Inflammatory macrophage treated with lipopolysaccharide for 4 hours (primary cell): Measurements from ENCODE around the gene NDST4.

ENCODE experiments used
- DNase-seq: peaks from one replicate; pipeline ENCODE4 v3.0.0-alpha.2; 2020

NDST4 gene

DNA sequence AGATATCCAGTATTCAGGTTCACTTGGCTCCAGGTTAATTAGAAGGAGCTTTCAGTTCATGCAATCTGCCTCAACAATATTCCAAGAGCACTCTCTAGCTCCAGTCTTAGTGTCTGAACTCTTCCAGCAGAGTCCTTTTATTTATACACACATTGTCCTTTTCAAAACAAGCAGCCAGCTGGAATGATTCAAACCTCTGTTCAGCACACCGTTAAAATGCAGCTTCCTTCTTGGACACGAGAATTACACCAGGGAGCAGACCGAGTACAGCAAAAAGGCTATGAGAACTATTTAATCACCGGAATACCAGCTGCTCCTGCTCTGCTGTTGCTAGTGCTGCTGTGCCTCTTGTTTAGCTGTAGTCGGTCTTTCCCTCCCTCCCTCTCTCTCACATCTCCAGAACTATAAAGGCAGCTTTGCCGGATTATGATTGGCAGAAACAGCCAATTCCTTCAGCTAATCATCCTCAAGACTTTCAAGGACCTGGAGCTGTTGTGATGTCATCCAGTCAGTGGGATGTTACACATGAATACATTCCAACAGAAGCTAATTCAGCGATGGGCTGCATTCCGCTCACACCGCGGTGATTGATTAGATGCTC, at the start of gene NDST4:
NDST4 (minus strand) TSS at position 115 of the 601 bp plus-strand sequence. CDS start 36,584 bp downstream, outside the sequence.
- no peak for DNase-seq

DNA sequence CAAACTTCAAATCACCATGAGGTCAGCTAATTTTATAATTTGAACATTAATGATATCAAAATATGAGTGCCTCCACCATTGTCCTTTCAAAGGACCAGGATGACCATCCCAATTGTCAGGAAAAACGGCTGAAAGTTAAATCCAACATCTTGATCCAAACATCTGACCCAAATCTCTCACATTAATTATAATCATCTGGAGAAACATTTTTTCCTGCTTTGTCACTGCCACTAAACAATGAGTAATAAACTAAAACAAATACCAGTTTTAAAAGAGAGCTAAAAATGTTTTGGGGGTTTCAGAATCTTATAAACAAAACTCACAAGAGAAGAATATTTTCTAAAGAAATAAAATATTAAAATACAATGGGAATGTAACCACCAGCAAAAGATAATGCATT, 45.7 kb upstream of the NDST4 start:
- DNase-seq: no peak

DNA sequence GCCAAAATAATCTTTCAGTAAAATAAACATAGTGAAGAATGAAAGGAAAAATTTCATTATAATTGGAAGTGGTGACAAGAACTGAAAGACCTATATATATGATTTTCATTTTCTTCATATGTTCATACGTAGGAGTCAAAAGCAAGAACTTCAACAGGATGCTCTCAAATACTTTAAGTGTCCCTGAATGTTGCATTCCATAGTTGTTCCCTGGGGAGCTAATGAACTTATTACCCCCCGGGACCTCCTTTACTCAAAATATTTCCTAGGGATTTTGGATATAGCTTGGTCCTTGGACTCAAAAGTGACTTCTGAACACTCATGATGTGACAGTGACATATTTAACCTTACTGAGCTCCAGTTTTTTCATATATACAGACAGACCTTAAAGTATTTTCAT, 44.9 kb upstream of the NDST4 start:
- no peak for DNase-seq

DNA sequence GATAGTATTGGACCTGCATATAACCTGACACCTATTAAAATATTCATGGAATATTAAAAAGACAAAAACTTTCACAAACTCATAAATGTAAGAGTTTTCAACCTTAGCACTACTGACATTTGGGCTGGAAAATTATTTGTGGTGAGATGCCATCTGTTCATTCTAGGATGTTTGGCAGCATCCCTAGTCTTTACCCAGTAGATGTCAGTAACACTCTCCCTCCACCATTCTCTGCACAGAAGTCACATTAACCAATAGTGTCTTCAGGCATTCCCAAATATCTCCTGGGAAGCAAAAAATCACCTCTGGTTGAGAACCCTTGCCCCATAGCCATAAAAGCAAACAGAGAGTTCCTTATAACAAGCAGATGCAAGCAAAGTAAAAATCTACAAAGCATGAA, 41.4 kb upstream of the NDST4 start:
- DNase-seq: no peak

DNA sequence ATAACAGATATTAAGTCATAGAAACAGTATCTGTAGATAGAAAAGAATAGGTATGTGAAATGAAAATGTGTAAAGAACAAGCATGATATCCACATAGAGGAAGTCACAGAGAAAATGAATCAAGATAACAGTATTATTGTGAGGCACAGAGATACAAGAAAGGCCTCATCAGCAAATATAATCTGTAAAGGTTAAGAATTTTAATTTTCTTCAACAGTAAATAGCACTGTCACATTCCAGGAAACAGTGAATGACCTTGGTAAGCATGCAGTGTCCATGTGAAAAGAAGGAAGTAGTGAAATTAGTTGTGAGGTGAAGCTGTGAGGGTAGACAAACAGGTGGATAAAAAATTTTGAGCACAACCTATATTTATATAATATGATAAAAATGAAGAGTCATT, 39.5 kb upstream of the NDST4 start:
- DNase-seq: no peak

DNA sequence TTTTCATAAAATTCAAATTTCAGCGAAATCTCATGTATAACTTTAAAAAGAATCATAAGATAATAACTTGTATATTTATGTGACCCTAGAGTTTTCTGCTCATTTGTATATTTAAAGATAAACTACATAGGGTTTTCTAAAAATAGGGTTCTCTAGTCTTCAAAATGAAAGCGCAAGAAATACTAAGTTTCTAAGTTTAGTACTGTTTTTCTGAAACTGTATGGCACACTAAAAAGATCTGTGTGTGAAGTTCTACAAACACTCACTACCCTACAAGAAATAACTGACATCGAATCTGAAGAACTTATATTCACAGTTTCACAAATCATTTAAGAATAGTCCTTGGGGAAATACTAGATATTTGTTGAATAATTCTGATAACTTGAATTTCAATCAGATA, 38.7 kb upstream of the NDST4 start:
- DNase-seq: no peak

DNA sequence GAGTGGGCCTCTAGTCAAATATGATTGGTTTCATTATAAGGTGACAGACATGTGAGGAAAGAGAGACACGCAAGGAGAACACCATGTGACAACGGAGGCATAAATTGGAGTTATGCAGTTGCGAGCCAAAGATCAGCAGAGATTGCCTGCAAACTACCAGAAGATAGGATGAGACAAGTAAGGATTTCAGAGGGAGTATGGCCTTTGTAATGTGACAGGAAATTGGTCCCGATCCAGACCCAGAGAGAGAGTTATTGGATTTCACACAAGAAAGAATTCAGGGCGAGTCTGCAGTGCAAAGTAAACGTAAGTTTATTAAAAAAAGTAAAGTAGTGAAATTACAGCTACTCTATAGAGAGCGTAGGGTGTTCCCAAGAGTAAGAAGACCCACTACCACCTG, 35.7 kb upstream of the NDST4 start:
- DNase-seq: no peak

DNA sequence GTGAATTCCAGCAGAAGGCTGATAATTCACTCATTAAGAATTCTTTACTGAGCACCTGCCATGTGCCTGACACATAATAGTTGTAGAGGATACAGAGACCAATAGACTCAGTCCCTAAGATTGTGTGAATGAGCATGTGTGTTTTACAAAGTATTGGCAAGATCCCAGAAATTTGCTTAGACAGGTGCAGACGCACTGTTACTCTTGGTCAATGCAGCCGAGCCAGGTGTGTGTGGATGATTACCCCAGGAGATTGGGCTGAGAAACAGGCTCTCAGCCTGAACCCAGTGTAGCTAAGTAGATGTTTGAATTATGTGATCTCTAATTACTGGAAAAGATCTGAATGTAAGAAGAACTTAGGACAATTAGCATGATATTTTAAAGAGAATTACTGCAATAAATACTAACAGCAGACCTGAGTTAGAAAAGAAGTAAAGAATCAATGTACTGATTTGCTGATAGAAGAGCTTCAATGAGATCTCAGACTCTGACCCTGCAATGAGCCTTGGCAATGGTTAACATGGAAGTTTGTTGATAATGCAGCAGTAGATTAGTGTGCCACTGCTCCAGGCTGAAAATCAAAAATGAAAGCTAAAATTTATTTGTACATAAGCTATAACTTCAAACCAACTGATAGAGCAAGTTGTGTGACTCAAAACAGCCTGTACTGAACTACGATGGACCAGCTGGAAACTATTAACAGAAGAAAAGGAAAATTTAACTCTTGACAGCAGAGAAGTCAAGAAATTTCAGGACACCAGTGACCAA, 32.2 kb upstream of the NDST4 start:
- DNase-seq: no peak

DNA sequence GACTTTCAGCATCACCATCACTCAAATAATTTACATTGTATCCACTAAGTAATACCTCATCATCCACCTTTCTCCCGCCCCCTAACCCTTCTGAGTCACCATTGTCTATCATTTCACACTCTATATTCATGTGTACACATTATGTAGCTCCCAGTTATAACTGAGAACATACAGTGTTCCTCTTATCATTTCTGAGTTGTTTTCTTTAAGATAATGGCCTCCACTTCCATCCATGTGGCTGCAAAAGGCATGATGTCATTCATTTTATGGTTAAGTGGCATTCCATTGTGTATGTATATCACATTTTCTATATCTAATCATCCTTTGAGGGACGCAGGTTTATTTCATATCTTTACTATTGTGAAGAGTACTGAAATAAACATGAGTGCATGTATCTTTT, 14.6 kb upstream of the NDST4 start:
- no peak for DNase-seq

DNA sequence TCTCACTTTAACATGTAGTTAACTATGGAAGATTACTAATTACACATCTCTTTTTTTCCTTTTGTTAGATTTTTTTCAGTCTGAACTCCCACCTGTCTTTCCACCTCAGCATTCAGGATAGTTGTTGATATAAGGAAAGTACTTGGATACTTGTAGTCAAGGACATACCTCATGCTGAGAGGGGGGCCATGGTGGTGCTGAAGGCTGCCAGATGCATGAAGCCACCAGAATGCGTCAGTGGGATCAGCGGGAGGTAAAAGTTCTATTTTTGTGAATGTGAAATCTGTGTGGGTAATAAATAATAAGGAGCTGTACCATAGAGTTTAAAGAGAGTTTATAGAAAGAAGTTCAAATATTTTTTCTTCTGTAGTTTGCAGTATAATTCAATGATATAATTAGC, 13.1 kb upstream of the NDST4 start:
- no peak for DNase-seq

DNA sequence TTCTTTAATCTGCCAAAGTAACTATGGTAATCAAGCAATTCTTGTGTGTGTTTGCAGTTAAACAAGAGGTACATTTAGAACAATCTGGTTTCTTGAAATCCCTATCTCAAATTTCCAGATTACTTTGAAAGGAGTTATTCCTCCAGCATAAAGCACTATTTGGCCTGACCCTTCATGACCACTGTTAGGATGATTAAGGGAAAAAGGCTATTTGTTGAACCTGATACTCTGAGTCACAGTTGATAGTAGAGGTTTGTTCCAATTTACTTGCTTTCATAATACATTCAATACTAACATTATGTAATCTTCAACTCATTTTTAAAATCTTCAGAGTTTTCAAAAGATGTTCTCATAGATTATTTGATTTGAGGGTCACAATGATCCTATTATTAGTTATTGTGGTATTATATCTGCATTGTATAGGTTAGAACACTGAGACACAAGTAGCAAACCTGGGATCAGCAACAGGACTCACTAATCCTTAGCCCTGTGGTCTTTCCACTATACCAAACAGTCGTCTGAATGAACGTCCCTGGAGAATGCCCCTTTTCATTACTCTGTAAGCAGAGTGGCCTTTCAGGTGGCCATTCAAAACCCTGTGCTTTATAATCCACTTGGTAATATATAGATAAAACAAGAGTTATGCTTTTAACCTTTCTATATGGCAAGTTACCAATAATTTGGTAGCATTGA, 8.1 kb upstream of the NDST4 start:
- DNase-seq: no peak

DNA sequence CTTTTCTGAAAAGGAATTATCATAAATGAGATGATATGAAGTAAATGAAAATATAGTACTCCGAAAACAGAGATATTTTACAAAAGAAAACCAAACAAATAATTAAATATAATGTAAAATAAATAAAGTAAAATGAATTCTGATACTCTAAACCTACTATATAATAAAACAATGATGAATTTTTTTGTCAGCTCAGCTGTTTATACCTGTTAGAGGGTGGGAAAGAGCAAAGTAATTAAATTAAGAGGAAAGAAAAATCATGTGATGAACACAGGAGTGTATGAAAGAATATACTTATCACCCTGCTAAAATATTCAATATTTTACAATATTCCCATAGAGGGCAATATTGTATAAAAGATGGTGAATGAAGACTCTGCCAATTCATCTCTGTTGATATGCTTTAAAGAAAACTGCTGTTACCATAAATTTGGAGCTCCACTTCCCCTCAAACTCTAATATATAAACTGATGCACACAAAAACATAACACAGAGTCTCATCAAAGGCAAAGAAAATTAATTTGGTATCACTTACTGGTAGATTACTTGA, 6.5 kb upstream of the NDST4 start:
- DNase-seq: no peak

DNA sequence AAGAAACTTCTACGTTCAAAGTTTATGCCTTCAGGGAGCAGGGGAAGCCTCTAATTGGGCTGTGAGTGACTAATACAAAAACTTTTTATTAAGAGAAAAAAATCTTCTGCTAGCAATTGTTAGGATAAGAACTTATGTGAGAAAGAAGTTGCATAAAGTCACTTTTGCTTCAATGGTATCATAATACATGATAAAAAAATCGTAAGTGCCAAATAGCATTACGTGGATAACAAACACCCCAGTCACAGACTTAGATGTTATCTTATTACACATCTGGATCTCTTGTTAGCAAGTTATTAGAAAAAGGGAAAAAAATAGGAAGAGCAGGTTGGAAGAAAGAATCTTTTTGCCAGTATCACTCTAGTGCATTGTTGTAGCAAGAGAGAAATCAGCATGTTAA, 4.2 kb upstream of the NDST4 start:
- DNase-seq: no peak

DNA sequence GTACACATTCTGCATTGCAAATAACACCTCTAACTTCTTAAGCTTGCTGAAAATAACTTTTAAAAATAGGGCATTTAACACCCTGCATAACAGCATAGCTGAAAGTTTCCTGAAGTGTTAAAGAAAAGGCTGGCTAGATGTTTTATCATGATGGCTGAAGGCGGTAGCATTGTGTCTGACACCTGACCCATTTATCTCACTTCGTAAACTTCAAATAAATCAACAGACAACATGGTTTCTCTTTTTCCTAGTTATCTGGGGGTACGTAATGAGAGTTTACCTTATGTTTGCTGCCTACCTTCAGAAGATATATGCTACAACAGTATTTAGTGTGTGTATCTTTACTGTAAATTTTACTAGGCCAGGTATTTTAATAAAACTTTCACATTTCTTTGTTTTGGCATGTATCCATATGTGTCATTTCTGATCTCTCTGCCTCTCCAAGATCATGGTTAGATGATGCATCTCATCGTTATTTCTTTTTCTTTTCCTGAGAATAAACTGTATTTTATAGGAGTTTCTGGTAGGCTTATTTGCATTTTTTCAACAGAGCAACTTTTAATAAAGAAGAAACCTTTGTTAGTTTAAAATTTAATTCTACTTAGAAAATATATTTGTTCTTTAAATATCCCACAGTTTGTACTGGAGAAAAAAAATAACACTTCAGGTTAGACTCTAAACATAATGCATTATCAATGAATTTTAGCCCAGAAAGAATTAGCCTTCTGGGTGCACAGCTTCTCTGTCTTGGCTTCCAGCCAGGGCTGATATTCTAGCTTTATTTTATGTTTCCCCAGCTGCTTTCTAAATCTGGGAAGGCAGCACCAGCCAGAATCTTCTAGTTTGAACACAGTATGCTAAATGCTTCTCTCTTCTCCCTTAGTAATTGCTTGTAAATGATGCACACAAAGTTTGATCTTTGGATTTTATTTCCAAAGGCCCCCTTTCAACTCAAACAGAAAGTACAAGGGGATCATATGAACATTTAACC, 2.9 kb downstream of the NDST4 start:
- DNase-seq: no peak

DNA sequence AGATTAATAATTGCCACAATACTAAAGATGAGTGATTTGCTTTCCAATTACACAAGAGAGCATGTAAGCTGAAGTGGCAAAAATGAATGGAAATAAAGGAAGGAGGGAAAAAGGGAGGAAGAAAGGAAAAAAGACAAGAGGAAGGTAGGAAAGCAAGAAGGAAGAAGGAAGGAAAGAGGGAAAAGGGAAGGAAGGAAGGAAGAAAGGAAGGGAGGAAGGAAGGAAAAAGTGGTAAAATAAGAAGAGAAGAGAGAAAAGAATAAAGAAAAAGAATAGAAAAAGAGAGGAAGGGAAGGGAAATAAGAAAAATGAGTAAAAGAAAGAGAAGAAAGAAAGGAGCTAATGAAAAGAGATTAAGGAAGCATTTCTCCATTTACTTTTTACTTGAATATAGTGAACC, 4.6 kb downstream of the NDST4 start:
- no peak for DNase-seq

DNA sequence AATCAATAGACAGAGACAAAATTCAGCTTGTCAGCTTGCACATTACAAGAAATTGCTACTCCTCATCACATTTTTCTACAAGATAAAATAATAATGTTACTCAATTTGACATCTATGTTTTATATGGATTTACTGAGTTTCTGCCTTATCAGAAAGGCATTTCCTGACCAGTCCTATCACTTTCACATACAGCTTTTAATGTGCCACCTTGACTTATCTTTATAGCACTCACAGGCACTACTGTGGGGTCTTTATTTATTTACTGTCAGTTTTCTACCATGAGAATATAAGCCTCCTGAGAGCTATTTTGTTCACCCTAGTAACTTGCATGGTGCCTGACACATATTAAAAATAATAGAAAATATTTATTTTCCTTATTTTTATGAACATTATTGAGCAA, 6.0 kb downstream of the NDST4 start:
- no peak for DNase-seq

DNA sequence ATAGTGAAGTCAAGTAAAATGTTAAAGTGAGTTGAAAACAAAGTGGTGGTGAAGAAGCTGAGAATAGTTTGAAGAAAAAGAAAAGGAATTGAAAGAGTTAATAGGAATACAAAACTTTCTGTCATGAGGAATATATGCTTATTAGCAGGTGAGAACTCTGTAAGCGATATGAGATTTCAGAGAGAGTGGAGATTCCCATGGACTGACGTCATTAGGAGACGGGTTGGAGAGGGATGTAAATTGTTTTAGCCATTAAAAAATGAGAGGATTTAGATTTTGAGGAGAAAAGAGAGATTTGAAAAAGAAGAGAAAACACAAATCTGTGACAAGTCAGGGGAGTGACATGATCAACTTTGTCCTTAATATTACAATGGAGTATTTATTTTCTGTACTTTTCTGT, 11.7 kb downstream of the NDST4 start:
- no peak for DNase-seq

DNA sequence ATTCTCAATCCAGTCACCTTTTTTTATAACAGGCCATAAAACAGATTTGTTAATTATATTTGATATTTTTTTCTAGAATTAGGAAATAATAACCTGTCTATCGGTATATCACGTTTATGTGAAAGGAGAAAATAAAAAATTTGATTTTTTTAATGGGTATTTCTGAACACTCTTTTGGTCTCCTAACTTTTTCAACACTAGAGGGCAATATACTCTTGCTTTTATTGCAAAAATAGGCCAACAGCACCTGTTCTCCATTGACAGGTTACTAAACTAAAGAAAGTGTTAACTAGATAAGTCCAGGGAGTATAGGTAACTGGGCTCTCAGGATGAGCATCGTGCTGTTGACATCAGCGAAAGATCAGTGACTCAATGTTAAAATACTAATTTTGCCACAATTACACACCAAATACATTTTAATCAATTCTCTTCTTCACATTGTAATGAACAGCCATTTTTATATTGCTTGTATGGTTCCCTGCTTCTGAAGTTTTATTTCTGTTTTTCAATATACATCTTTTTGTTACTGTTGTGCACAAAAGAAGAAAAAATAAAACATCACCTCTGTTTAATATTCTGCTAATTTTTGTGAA, 22.8 kb downstream of the NDST4 start:
- DNase-seq: peak; percentile 30

DNA sequence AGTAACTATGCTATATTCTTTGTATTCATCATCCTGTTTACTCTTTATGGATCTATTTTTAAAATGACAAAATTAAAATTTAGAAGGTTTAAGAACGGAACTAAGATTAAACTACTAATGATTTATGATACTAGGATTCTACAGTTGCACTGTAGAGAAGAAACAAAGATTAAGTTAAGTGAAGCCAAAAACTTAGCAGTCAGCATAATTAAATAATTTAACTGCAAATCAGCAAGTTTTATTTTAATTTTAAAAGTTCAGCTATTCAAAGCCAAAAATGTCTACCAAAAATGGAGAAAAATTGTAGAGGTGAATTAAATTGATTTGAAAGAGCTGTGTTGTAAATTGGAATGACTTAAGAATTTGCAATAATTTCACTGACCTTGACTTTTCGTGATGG, 30.8 kb downstream of the NDST4 start:
- no peak for DNase-seq

DNA sequence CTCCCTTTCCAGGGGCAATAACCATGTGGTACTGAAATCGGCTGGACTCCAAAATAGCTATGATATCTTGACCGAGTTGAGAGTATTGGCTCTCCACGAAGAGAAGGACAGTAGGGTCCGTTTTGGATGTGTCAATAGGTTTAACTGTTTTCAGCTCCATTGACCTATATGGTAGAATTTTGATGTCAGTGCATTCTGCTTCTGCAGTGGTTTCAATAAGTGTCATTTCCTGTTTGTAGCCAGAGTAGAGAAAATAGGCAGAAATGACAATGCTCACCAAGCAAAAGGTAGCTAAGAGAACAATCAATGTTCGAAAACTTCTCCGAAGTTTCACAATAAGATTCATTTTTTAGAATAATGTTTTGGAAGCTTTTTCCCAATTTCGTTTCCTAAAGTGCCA, 36.7 kb downstream of the NDST4 start:
- no peak for DNase-seq

DNA sequence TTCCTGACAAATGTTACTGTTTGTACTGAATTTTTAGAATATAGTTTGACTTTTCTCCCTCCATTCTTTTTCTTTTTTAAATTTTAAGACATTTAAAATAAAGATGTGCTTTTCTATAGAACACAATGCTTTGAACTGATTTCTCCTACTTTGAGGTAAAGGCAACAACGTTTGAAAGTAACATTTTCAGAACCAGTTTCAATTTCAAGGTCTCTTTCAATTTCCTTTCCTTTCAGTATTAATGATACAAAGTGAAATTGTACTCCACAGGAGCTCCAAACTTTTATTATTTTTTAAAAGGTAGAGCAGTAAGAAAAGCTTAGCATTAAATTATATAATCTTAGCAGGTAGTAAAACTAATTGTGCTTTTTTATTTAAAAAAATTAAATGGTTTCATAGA, 54.9 kb downstream of the NDST4 start:
- DNase-seq: no peak

DNA sequence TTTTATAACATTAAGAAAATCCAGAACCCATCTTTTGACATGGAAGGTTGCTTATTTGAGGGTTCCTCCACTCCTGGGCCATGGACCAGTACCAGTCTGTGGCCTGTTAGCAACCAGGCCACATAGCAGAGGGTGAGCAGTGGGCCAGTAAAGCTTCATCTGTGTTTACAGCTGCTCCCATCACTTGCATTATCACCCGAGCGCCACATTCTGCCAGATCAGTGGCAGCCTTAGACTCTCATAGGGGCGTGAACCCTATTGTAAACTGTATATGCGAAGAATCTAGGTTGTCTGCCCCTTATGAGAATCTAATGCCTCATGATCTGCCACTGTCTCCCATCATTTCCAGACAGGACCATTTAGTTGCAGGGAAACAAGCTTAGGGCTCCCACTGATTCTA, 58.6 kb downstream of the NDST4 start:
- no peak for DNase-seq
